ENCODE measurements around the gene STRIP2.
"Not testable (repeated sequence)": the region's sequence is repeated elsewhere in the genome, so short reads cannot be mapped to it uniquely, and the experiment has no call there.

Gene STRIP2

DNA sequence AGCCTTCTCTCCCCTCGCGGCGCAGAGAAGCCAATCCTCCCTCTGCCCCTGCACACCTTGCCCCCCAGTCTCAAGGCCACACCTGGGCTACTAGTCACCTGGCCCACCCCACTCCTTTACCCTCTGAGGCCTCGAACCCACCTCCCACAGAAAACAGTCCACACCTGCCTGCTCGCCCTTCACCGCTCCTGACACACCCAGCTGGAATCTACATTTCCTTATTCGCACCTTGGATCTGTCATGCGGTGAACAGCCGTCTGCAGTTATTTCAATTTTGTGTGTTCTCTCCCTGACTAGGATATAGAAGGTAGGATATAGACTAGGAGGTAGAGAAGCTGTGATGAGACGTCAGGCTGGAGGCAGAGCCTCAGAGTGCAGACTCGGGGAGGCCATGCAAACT lies 97.5 kb downstream of the STRIP2 start:
- DNase-seq (ENCODE audit: low spot score): no peak
- TF ChIP-seq, protein P1, sequence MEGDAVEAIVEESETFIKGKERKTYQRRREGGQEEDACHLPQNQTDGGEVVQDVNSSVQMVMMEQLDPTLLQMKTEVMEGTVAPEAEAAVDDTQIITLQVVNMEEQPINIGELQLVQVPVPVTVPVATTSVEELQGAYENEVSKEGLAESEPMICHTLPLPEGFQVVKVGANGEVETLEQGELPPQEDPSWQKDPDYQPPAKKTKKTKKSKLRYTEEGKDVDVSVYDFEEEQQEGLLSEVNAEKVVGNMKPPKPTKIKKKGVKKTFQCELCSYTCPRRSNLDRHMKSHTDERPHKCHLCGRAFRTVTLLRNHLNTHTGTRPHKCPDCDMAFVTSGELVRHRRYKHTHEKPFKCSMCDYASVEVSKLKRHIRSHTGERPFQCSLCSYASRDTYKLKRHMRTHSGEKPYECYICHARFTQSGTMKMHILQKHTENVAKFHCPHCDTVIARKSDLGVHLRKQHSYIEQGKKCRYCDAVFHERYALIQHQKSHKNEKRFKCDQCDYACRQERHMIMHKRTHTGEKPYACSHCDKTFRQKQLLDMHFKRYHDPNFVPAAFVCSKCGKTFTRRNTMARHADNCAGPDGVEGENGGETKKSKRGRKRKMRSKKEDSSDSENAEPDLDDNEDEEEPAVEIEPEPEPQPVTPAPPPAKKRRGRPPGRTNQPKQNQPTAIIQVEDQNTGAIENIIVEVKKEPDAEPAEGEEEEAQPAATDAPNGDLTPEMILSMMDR (IDR thresholded peaks at IDR 0.05; ENCODE audit: borderline replicate concordance, control extremely low read depth, extremely low read depth, insufficient read depth, missing control alignments): no peak
- in situ Hi-C loops (cut with MboI; ENCODE audit: low sequenced_read_pairs, unreplicated experiment): no loop called here

DNA sequence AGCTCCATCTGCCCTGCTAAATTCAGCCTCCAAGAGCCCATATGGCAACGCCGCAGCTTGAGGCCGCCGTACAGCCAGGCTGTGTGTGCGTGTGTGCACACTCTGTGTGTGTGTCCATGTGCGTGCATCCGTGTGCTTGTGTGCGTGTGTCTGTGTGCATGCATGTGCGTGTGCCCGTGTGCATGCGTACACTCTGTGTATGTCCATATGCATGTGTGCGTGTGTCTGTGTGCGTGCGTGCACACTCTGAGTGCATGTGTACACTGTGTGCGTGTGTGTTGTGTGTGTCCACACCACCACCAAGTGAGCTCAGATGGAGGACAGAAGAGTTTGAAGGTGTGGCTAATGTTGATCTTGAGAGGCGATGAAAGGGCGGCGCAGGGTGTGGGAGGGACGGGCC lies 98.1 kb downstream of the STRIP2 start:
- no peak for DNase-seq (ENCODE audit: low spot score)
- TF ChIP-seq, protein P1 (IDR thresholded peaks at IDR 0.05; ENCODE audit: borderline replicate concordance, control extremely low read depth, extremely low read depth, insufficient read depth, missing control alignments): no peak
- in situ Hi-C loops (cut with MboI; ENCODE audit: low sequenced_read_pairs, unreplicated experiment): no loop called here

DNA sequence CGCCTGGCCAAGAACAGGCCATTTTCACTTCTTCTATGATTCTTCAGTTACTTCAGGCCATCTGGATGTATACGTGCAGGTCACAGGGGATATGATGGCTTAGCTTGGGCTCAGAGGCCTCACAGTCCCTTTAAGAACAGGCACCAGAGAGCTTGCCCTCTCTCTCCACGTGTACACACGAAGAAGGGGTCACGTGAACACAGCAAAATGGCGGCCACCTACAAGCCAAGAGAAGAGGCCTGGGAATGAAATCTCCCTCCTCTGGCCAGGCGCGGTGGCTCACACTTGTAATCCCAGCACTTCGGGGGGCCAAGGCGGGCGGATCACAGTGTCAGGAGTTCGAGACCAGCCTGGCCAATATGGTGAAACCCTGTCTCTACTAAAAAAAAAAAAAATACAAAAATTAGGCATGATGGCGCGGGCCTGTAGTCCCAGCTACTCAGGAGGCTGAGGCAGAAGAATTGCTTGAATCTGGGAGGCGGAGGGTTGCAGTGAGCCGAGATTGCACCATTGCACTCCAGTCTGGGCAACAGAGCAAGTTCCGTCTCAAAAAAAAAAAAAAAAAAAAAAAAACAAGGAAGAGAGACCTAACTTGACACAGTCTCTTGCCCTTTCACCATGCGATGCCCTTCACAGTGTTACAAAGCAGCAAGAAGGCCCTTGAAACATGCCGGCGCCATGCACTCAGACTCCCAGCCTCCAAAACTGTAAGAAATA lies 100.5 kb downstream of the STRIP2 start:
- DNase-seq (ENCODE audit: low spot score); in situ Hi-C loops (cut with MboI; ENCODE audit: low sequenced_read_pairs, unreplicated experiment): not testable (repeated sequence)

DNA sequence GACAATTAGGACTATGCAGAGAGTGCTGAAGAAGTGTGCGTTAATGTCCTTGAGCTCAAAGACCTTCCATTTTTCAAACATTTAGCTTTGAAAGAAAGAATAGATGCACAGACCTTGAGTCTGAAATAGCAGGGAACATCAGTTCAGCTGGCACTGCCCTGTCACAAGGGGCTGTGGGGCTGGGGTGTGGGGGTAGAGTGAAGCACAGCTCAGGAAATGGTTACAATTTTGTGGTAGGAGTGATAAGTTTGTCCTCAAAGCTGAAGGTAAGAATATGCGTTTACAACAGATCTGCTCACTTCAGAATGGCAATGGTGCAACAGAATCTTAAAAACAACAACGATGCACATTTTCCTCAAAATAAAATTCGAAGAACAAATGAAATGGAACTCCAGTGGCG lies 101.7 kb downstream of the STRIP2 start:
- TF ChIP-seq, protein P1 (IDR thresholded peaks at IDR 0.05; ENCODE audit: borderline replicate concordance, control extremely low read depth, extremely low read depth, insufficient read depth, missing control alignments): no peak
- no peak for DNase-seq (ENCODE audit: low spot score)
- in situ Hi-C loops (cut with MboI; ENCODE audit: low sequenced_read_pairs, unreplicated experiment): no loop called here

DNA sequence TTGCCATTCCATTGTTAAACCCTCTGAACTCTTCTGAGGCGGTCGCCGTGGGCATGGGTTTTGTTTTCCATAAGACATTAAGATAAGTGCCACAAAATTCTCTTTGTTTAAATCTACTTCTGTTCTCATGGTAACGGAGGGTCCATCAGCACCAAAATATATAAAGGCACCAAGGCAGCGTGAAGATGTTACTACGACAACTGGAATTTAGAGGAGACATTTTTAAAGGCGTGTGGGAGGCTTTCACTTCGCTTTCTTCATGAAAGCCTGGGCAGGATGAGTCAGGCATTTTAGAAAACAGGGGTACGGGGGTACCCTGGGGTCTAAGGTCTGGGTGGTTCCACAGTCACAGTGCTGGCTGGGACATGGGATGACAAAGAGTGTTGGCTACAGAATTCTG lies 102.1 kb downstream of the STRIP2 start:
- in situ Hi-C loops (cut with MboI; ENCODE audit: low sequenced_read_pairs, unreplicated experiment): no loop called here
- TF ChIP-seq, protein P1 (IDR thresholded peaks at IDR 0.05; ENCODE audit: borderline replicate concordance, control extremely low read depth, extremely low read depth, insufficient read depth, missing control alignments): no peak
- DNase-seq (ENCODE audit: low spot score): no peak
